Fibroblast of the aortic adventitia (primary cell): Measurements from ENCODE around the gene KCNJ4. TPM values are rescaled to one million over a fixed set of nuclear protein-coding genes. Genes with fewer than 3 reads are reported as not detected.
"Not testable (repeated sequence)": the region's sequence is repeated elsewhere in the genome, so short reads cannot be mapped to it uniquely, and the experiment has no call there.

ENCODE experiments used
- DNase-seq: peaks from one replicate; pipeline ENCODE4 v3.0.0-alpha.2; 2010; ENCODE audit warnings: low read depth
- H3K4me3 ChIP-seq: 2 replicates; pipeline ENCODE4 v1.5.1; 2011; ENCODE audit warnings: low read depth, mild to moderate bottlenecking, control low read depth, low read length, moderate library complexity
- total RNA-seq: library from RNA; depleted of rRNA; stranded (reverse); fragments of >200 nt; gene quantifications from 2 replicates; pipeline ENCODE4 v1.2.3, GENCODE V29; 2012; ENCODE audit warnings: low replicate concordance
- TF ChIP-seq, protein P1 (sequence below): IDR thresholded peaks from 2 replicates; pipeline ENCODE4 v1.5.1; 2011; ENCODE audit warnings: mild to moderate bottlenecking, low read length, control low read depth, inconsistent platforms; ENCODE audit not compliant: insufficient read depth

KCNJ4 gene
- total RNA-seq, 1 donor, result not detected

DNA sequence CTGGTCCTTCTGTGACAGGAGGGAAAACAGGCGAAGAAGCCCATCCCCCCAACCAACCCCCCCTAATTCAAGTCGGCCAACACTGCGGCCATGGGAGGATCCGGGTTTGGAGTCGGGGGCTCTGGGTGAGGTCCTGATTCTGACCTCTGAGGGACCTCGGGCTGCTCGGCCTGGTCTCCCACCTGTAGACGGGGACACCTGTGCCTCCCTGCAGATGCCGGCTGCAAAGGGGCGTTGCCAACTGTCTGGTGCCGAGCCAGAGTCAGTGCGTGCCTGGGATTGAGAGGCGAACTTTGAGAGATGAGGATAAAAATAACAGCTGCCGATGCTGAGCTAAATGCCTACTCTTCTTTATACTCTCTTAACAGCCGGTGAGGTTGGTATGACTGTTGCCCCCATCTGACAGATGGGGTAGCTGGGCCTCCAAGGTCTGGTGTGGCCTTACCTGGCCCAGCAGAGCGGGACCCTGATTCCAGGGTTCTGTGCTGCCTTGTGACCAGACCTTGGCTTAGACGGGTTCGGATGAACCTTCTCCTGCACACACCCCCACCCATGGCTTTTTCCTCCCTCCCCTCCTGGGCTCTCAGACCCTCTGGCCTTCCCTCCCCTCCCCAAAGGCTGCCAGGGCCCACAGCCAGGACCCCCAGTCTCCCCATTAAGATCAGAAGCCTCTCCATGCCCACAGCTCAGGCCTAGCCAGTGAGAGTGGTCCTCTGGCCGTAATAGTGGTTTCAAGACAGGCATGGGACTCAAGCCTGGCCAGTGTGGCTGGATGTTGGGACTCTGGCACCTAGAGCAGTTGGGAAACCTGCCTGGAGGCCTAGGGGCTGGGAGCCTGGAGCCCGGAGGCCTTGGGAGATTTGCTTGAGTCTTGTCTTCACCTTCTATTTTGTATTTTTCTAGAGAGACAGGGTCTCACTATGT, 41.7 kb downstream of the KCNJ4 start:
- TF ChIP-seq, protein P1, sequence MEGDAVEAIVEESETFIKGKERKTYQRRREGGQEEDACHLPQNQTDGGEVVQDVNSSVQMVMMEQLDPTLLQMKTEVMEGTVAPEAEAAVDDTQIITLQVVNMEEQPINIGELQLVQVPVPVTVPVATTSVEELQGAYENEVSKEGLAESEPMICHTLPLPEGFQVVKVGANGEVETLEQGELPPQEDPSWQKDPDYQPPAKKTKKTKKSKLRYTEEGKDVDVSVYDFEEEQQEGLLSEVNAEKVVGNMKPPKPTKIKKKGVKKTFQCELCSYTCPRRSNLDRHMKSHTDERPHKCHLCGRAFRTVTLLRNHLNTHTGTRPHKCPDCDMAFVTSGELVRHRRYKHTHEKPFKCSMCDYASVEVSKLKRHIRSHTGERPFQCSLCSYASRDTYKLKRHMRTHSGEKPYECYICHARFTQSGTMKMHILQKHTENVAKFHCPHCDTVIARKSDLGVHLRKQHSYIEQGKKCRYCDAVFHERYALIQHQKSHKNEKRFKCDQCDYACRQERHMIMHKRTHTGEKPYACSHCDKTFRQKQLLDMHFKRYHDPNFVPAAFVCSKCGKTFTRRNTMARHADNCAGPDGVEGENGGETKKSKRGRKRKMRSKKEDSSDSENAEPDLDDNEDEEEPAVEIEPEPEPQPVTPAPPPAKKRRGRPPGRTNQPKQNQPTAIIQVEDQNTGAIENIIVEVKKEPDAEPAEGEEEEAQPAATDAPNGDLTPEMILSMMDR, result no peak
- H3K4me3 ChIP-seq, result no peak overlapping the region
- DNase-seq, result no peak

DNA sequence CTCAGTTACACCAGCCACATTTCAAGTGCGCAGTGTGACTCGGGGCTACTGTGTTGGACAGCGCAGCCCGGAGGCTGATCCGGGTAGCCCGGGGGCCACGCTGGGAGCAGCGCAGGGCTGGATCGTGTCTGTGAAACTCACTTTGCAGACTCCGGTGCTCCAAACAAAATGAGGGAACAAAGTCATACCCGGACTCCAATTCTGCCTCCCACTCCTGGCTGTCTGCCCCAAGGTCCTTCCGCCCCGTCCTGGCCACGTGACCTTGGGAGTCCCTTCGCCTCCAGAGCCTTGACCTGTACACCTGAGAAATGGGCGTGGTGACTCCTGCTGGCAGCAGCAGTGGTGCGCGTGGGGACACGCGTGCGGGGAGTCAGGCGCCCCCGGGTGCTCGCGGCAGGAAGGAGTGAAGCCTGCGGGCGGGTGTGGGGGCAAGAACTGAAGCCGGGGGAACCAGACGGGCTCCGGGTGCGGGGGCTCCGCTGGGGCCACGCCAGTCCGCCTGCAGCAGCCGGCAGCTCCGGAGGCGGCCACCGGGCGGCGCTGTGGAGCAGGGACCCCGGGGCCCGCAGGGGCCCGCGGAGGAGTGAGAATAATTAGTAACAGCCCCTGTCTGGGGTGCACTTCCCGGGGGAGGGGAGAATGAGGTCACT, 42.4 kb downstream of the KCNJ4 start:
- TF ChIP-seq, protein P1, result peak; percentile 60
- DNase-seq, result no peak
- peak overlapping the region; percentile 28 for H3K4me3 ChIP-seq

DNA sequence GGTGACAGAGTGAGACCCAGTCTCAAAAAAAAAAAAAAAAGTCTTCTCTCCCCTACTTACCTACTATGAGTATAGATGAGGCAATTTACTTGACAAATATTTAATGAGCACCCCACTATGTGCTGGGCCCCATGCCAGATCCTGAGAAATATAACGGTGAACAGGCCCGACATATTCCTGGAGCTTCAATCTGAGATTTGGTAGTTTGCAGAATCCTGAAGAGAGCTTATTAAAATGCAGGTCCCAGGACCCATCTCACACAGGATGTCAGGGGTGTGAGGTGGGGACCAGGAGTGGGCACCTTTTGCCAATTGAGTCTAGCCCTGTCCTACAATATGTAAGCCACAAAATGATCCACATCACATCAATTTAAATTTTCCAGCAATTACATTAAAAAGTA, 44.0 kb downstream of the KCNJ4 start:
- no peak for DNase-seq
- no peak overlapping the region for H3K4me3 ChIP-seq
- TF ChIP-seq, protein P1, result no peak

DNA sequence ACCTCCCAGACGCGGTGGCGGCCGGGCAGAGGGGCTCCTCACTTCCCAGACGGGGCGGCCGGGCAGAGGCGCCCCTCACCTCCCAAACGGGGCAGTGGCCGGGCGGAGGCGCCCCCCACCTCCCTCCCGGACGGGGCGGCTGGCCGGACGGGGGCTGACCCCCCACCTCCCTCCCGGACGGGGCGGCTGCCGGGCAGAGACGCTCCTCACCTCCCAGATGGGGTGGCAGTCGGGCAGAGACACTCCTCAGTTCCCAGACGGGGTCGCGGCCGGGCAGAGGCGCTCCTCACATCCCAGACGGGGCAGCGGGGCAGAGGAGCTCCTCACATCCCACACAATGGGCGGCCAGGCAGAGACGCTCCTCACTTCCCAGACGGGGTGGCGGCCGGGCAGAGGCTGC, 45.1 kb downstream of the KCNJ4 start:
- DNase-seq, H3K4me3 ChIP-seq: not testable (repeated sequence)

DNA sequence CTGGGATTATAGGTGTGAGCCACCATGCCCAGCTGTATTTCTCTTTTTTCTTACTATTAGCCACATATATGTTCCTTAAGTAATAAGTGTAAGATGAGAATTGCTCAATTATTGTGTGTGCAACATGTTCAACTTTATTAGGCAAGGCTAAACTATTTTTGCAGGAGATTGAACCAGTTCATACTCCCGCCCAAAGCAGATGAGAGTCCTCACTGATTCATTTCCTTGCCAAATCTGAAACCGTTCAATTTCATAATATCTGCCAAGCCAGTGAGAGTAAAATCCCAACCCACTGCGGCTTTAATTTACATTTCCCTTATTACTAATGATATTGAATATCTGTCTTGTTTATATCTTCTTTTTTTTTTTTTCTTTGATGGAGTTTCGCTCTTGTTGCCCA, 48.4 kb downstream of the KCNJ4 start:
- TF ChIP-seq, protein P1, result no peak
- no peak for DNase-seq
- no peak overlapping the region for H3K4me3 ChIP-seq

DNA sequence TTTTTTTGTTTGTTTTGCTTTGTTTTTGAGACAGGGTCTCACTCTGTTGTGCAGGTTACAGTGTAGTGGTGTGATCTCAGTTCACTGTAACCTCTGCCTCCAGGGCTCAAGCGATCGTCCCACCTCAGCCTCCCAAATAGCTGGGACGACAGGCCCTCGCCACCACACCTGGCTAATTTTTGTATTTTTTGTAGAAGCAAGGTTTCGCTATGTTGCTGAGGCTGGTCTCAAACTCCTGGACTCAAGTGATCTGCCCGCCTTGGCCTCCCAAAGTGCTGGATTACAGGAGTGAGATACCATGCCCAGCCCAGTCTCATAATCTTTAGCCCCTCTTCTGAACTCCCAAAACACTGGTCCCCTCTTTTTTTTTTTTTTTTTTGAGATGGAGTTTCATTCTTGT, 50.6 kb downstream of the KCNJ4 start:
- DNase-seq, result no peak
- H3K4me3 ChIP-seq, result no peak overlapping the region
- TF ChIP-seq, protein P1, result no peak

DNA sequence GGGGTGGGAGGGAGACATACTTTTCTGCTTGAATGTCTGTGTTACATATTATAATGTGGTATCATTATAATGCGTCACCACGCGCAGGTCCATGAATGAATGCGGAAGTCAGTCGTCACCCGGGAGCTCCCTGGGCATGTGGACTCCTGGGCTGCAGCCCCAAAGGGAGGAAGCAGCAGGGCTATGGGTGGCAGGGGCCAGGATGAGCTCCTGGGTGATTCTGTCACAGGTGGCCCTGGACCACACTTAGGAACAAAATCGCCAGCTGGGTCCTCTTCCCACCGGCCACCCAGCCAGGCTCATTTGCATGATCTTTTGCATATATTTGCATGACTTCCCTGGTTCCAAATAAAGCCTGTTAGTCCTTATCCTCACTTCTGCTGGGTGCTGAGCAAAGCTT, 51.2 kb downstream of the KCNJ4 start:
- no peak overlapping the region for H3K4me3 ChIP-seq
- TF ChIP-seq, protein P1, result no peak
- DNase-seq, result no peak
